Mammary epithelial cell (primary cell): ENCODE measurements around the gene PTPRU.

Experiments used
- EZH2 ChIP-seq: IDR thresholded peaks from 2 replicates; pipeline ENCODE4 v1.6.1; 2012; ENCODE audit warnings: low read length, inconsistent platforms, borderline replicate concordance
- TF ChIP-seq, protein P1 (sequence below), 2 donors: IDR thresholded peaks in 1 of 2; conservative IDR thresholded peaks in 1 of 2; 2 replicates each; pipeline ENCODE4 v1.5.1; 2011 to 2012; ENCODE audit warnings: inconsistent platforms in 2 of 2, low read length in 2 of 2, mild to moderate bottlenecking in 2 of 2, control low read depth in 1 of 2, low read depth in 1 of 2; ENCODE audit not compliant: insufficient read depth in 1 of 2; ENCODE audit errors: extremely low read depth in 1 of 2

DNA sequence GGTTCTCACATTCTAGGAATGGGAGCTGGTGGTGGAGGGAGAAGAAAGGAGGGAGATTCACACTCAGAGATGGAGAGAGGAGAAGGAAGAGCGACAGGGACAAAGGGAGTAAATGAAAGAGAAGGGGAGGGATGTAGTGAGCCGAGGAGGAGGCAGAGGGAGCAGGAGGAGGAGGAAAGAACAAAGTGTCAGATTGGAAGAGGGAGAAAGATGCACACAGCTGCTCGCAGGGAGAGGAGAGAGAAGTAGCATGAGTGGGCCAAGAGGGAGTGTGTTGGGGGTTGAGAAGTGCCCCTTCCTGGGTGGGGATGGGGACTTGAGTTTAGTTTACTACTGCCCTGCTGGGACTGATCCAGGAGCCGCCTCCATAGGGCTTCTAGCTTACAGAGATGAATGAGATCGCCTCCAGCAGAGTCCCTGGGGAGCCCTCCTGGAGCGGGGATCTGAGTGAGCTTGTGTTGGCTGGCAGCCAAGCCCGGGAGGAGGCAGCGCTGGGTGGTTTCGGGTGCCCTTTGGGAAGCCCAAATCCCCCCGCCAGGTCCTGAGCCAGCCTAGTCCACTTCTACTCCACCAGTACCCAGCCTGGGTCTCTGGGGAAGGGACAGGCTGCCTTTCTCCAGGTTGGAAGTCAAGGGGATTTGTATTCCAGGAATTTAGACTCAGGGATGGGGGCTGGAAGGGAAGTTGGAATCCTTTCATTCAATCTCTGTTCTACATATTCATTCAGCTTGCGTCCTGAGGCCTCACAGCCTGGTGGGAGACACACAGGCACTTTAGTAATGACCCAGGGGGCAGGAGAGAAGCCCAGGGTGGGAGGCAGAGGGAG is 20.9 kb downstream of the PTPRU start:
- TF ChIP-seq, protein P1, sequence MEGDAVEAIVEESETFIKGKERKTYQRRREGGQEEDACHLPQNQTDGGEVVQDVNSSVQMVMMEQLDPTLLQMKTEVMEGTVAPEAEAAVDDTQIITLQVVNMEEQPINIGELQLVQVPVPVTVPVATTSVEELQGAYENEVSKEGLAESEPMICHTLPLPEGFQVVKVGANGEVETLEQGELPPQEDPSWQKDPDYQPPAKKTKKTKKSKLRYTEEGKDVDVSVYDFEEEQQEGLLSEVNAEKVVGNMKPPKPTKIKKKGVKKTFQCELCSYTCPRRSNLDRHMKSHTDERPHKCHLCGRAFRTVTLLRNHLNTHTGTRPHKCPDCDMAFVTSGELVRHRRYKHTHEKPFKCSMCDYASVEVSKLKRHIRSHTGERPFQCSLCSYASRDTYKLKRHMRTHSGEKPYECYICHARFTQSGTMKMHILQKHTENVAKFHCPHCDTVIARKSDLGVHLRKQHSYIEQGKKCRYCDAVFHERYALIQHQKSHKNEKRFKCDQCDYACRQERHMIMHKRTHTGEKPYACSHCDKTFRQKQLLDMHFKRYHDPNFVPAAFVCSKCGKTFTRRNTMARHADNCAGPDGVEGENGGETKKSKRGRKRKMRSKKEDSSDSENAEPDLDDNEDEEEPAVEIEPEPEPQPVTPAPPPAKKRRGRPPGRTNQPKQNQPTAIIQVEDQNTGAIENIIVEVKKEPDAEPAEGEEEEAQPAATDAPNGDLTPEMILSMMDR (conservative IDR thresholded peaks at IDR 0.05 in 1 of 2, IDR thresholded peaks at IDR 0.05 in 1 of 2; ENCODE audit: extremely low read depth in 1 of 2, insufficient read depth in 1 of 2, low read depth in 1 of 2, low read length in 2 of 2) = no peak
- no peak for TF ChIP-seq EZH2
